GM10266 (cell line): ENCODE data around the gene FHIT.

Experiments
- DNase-seq: peaks from one replicate; pipeline ENCODE4 v3.0.0; 2012; ENCODE audit errors: extremely low spot score
- CTCF ChIP-seq: IDR thresholded peaks from 2 replicates; pipeline ENCODE4 v1.5.1; 2012; ENCODE audit warnings: mild to moderate bottlenecking, low read depth; ENCODE audit not compliant: control insufficient read depth, insufficient read depth; ENCODE audit errors: missing control alignments

FHIT gene

GRCh38 chr3:60579734-60580133 is 671.5 kb downstream of the FHIT start:
- no peak for DNase-seq
- no peak for TF ChIP-seq CTCF

GRCh38 chr3:60578936-60579335 is 672.3 kb downstream of the FHIT start:
- no peak for TF ChIP-seq CTCF
- no peak for DNase-seq

- no peak for TF ChIP-seq CTCF
- no peak for DNase-seq
Measured at GRCh38 chr3:60577601-60578000, 673.7 kb downstream of the FHIT start.

- no peak for TF ChIP-seq CTCF
- no peak for DNase-seq
Measured at GRCh38 chr3:60575718-60576272, 675.5 kb downstream of the FHIT start.

- no peak for TF ChIP-seq CTCF
- DNase-seq = no peak
Measured at GRCh38 chr3:60574046-60574769, 677.0 kb downstream of the FHIT start.

GRCh38 chr3:60573494-60573893 is 677.8 kb downstream of the FHIT start:
- no peak for TF ChIP-seq CTCF
- no peak for DNase-seq

GRCh38 chr3:60571511-60571910 is 679.7 kb downstream of the FHIT start:
- no peak for DNase-seq
- no peak for TF ChIP-seq CTCF
